22Rv1 (cell line): Measurements from ENCODE around the gene EFCAB9.

Experiments used
- CTCF ChIP-seq: fragments of 450-650 bp; IDR thresholded peaks from 2 replicates; pipeline ENCODE4 v1.5.1; 2017; ENCODE audit warnings: mild to moderate bottlenecking
- ZFX ChIP-seq: fragments of 450-650 bp; IDR thresholded peaks from 2 replicates; pipeline ENCODE4 v1.6.1; 2017; ENCODE audit warnings: antibody characterized with exemption, borderline replicate concordance

DNA sequence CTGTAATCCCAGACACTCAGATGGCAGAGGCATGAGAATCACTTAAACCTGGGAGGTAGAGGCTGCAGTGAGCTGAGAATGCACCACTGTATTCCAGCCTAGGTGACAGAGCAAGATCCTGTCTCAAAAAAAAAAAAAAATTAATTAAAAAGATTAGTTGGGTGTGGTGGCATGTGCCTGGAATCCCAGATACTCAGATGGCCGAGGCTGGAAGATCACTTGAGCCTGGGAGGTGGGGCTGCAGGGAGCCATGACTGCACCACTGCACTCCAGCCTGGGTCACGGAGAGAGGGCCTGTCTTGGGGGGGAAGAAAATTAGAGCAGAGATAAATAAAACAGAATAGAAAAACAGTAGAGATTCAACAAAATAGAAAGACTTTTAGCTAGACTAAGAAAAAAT lies 54.7 kb downstream of the EFCAB9 start:
- TF ChIP-seq CTCF: no peak
- no peak for TF ChIP-seq ZFX
